Esophagus squamous epithelium (tissue), 5 donors: ENCODE data around the gene AEBP1. TPM values are rescaled to one million over a fixed set of nuclear protein-coding genes. Genes with fewer than 3 reads are reported as not detected.

Experiments
- DNase-seq: peaks from one replicate; lab custom pipeline; 2025; lab: John Stamatoyannopoulos, UW
- H3K27ac ChIP-seq, 4 donors: fragments of 200-600 bp; sonication (generic); one replicate each; pipeline ENCODE4 v1.5.1; 2016 to 2019; ENCODE audit warnings: mild to moderate bottlenecking in 1 of 4
- H3K27me3 ChIP-seq, 4 donors: fragments of 200-600 bp; sonication (generic); 1 replicate in 3 of 4; 2 replicates in 1 of 4; pipeline versions ENCODE4 v1.5.1 to v1.6.0; 2017 to 2021; ENCODE audit warnings: antibody characterized with exemption in 1 of 4
- H3K36me3 ChIP-seq, 3 donors: fragments of 200-600 bp; sonication (generic); one replicate each; pipeline ENCODE4 v1.5.1; 2016 to 2019
- H3K4me1 ChIP-seq, 3 donors: fragments of 200-600 bp; sonication (generic); one replicate each; pipeline ENCODE4 v1.5.1; 2017 to 2019
- H3K4me3 ChIP-seq, 4 donors: fragments of 200-600 bp; sonication (generic); 1 replicate in 3 of 4; 2 replicates in 1 of 4; pipeline ENCODE4 v1.5.1; 2016 to 2019; ENCODE audit warnings: mild to moderate bottlenecking in 2 of 4, moderate library complexity in 1 of 4
- H3K9me3 ChIP-seq, 3 donors: fragments of 200-600 bp; sonication (generic); one replicate each; pipeline ENCODE4 v1.5.1; 2016 to 2019
- CTCF ChIP-seq, 6 experiments: fragments of 450-650 bp in 4 of 6; fragments of 200-600 bp in 2 of 6; sonication (generic) in 2 of 6; IDR thresholded peaks; one replicate each; pipeline ENCODE4 v1.5.1; 2016 to 2019; ENCODE audit warnings: antibody characterized with exemption in 6 of 6, mild to moderate bottlenecking in 4 of 6, moderate library complexity in 4 of 6
- POLR2A ChIP-seq, 4 donors: fragments of 450-650 bp; IDR thresholded peaks; one replicate each; pipeline ENCODE4 v1.6.1; 2017; ENCODE audit warnings: antibody characterized with exemption in 4 of 4, mild to moderate bottlenecking in 4 of 4, moderate library complexity in 3 of 4
- WGBS, 2 donors: methylation state at CpG; one replicate each; pipeline ENCODE4 v1.1.5; 2018; 5-methylcytosine and 5-hydroxymethylcytosine counted together
- intact Hi-C: fragments of 100-400 bp; cut with DNase I; formaldehyde crosslinking; loops from one replicate; pipeline ENCODE4 v1.15.0; 2022
- total RNA-seq, 4 donors: library from RNA; depleted of rRNA; stranded (reverse); fragments of >200 nt; gene quantifications; one replicate each; pipeline ENCODE4 v1.1.0, GENCODE V29; 2016
- donor health status: DM: yes; HTN: yes; CAD: no.

AEBP1 gene
- total RNA-seq, 4 donors from 2014 or later = 4.6 to 83.9 (median 25.2) TPM

GRCh38 chr7:44157116-44158080 is 53.3 kb downstream of the AEBP1 start:
- Histone ChIP-seq H3K27me3 (no peaks in the 10 kb centered on the region), H3K4me3 (no peak overlapping the region), H3K4me1 (no peaks in the 10 kb centered on the region), H3K27ac (no peak overlapping the region), H3K9me3 (no peaks in the 10 kb centered on the region), H3K36me3 (no peaks in the 10 kb centered on the region)
- intact Hi-C loops = no loop called here
- TF ChIP-seq CTCF (IDR thresholded peaks at IDR 0.05) = no peak
- TF ChIP-seq POLR2A (IDR thresholded peaks at IDR 0.05) = no peak
- WGBS, 2 donors = 68 to 91% methylated on average over 8 to 10 of the region's 15 CpGs
- no peak for DNase-seq

GRCh38 chr7:44158096-44158872 is 54.1 kb downstream of the AEBP1 start:
- WGBS, 2 donors = 63 to 66% methylated on average over 2 to 3 of the region's 10 CpGs
- no peak for TF ChIP-seq POLR2A (IDR thresholded peaks at IDR 0.05)
- no peak for TF ChIP-seq CTCF (IDR thresholded peaks at IDR 0.05)
- no peaks in the 10 kb centered on the region for H3K4me1 ChIP-seq
- H3K4me3 ChIP-seq = no peak overlapping the region
- no peaks in the 10 kb centered on the region for H3K9me3 ChIP-seq
- intact Hi-C loops = no loop called here
- H3K27me3 ChIP-seq = no peaks in the 10 kb centered on the region
- H3K27ac ChIP-seq = no peak overlapping the region
- no peak for DNase-seq
- H3K36me3 ChIP-seq = no peaks in the 10 kb centered on the region

GRCh38 chr7:44158873-44159631 is 54.9 kb downstream of the AEBP1 start:
- Histone ChIP-seq H3K4me3 (no peak overlapping the region), H3K27ac (no peak overlapping the region), H3K9me3 (no peaks in the 10 kb centered on the region), H3K4me1 (no peaks in the 10 kb centered on the region), H3K36me3 (no peaks in the 10 kb centered on the region), H3K27me3 (no peaks in the 10 kb centered on the region)
- 88 to 100% methylated on average over 2 to 5 of the region's 12 CpGs for WGBS, 2 donors
- intact Hi-C loops = no loop called here
- DNase-seq = no peak
- no peak for TF ChIP-seq POLR2A (IDR thresholded peaks at IDR 0.05)
- TF ChIP-seq CTCF (IDR thresholded peaks at IDR 0.05) = no peak

GRCh38 chr7:44159824-44160630 is 55.9 kb downstream of the AEBP1 start:
- no peak for DNase-seq
- H3K4me3 ChIP-seq = no peak overlapping the region
- intact Hi-C loops = no loop called here
- no peak for TF ChIP-seq CTCF (IDR thresholded peaks at IDR 0.05)
- 78 to 89% methylated on average over 4 to 5 of the region's 5 CpGs for WGBS, 2 donors
- H3K36me3 ChIP-seq = no peaks in the 10 kb centered on the region
- no peaks in the 10 kb centered on the region for H3K4me1 ChIP-seq
- no peaks in the 10 kb centered on the region for H3K9me3 ChIP-seq
- H3K27me3 ChIP-seq = no peaks in the 10 kb centered on the region
- H3K27ac ChIP-seq = no peak overlapping the region
